ENCODE results near the gene TTC12. TPM values are rescaled to one million over a fixed set of nuclear protein-coding genes. Genes with fewer than 3 reads are reported as not detected.

Gene TTC12
- total RNA-seq, 1 donor from 2014 or later = 9.2 TPM

DNA sequence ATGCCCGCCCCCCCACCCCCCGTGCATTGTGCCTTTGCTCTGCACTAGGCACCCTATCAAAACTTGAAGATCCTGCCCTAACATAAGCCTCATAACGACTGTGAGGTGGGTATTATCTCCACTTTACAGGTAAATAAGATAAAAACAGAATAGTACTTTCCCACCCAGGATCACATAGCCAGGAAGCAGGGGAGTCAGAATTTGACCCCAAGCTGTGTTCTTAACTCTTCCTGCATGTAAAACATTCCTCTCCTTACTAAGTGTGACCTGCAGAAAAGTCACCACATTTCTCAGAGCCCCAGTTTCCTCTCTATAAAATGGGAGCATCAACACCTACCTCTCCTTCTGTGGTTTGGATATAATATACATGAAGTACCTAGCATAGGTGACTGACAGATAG, 55.0 kb downstream of the TTC12 start:
- DNase-seq = no peak
- Mint-ChIP-seq H3K9me3 (ENCODE audit: unreplicated experiment) (peaks cover 1% of the 10 kb centered on the region), H3K36me3 (ENCODE audit: unreplicated experiment) (no peaks in the 10 kb centered on the region), H3K27ac (ENCODE audit: unreplicated experiment) (no peak overlapping the region), H3K4me1 (ENCODE audit: low read depth, unreplicated experiment) (no peaks in the 10 kb centered on the region), H3K27me3 (ENCODE audit: unreplicated experiment) (no peaks in the 10 kb centered on the region), H3K4me3 (ENCODE audit: unreplicated experiment) (no peak overlapping the region)
- TF ChIP-seq, protein P1, sequence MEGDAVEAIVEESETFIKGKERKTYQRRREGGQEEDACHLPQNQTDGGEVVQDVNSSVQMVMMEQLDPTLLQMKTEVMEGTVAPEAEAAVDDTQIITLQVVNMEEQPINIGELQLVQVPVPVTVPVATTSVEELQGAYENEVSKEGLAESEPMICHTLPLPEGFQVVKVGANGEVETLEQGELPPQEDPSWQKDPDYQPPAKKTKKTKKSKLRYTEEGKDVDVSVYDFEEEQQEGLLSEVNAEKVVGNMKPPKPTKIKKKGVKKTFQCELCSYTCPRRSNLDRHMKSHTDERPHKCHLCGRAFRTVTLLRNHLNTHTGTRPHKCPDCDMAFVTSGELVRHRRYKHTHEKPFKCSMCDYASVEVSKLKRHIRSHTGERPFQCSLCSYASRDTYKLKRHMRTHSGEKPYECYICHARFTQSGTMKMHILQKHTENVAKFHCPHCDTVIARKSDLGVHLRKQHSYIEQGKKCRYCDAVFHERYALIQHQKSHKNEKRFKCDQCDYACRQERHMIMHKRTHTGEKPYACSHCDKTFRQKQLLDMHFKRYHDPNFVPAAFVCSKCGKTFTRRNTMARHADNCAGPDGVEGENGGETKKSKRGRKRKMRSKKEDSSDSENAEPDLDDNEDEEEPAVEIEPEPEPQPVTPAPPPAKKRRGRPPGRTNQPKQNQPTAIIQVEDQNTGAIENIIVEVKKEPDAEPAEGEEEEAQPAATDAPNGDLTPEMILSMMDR (IDR thresholded peaks at IDR 0.05; ENCODE audit: partially characterized antibody, unreplicated experiment) = no peak

DNA sequence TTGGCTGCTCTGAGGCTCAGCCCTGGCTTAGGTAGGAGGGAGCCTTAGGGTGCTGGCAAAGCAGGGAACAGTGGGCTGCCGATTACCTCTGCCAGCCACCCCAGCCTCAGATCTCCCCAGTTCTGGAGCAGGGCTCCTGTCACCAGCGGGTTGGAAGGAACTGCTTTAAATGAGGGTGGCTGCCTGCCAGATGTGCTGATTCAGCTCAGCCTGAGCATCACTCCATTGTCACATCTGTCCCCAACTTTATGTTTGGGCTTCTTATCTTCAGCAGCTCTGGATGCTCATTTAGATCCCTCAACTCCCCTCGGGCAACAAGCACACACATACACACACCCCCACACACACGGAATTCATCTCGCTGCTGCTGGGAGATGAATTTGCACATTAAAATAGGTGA, 56.3 kb downstream of the TTC12 start:
- DNase-seq = no peak
- H3K4me3 Mint-ChIP-seq (ENCODE audit: unreplicated experiment) = no peak overlapping the region
- H3K27ac Mint-ChIP-seq (ENCODE audit: unreplicated experiment) = no peak overlapping the region

DNA sequence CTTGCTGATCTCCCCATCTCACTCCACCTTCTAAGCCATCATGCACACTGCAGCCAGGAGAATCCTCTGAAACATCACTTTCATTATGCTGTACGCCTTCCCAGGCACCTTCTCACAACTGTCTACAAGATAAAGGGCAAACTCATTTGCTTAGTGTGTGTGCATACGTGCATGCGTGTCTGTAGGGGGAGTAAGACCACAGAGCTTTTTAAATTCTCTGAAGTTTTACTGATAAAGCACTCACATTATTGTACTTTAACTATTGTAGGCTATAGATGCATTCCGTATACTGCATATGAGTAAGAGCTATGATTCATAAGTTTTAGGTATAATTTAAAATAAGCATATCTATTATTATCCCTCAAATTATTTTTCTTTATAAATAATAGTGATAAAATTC, 57.9 kb downstream of the TTC12 start:
- no peaks in the 10 kb centered on the region for H3K4me1 Mint-ChIP-seq (ENCODE audit: low read depth, unreplicated experiment)
- no peak for DNase-seq
- no peak overlapping the region for H3K27ac Mint-ChIP-seq (ENCODE audit: unreplicated experiment)
- no peaks in the 10 kb centered on the region for H3K36me3 Mint-ChIP-seq (ENCODE audit: unreplicated experiment)
- H3K4me3 Mint-ChIP-seq (ENCODE audit: unreplicated experiment) = no peak overlapping the region
- TF ChIP-seq, protein P1 (IDR thresholded peaks at IDR 0.05; ENCODE audit: partially characterized antibody, unreplicated experiment) = no peak
- H3K27me3 Mint-ChIP-seq (ENCODE audit: unreplicated experiment) = no peaks in the 10 kb centered on the region
- H3K9me3 Mint-ChIP-seq (ENCODE audit: unreplicated experiment) = peaks cover 2% of the 10 kb centered on the region

More for the DNA sequence above, 56.3 kb downstream of the TTC12 start:
- TF ChIP-seq, protein P1 (IDR thresholded peaks at IDR 0.05; ENCODE audit: partially characterized antibody, unreplicated experiment) = no peak
- H3K27me3 Mint-ChIP-seq (ENCODE audit: unreplicated experiment) = no peaks in the 10 kb centered on the region
- H3K9me3 Mint-ChIP-seq (ENCODE audit: unreplicated experiment) = peaks cover 1% of the 10 kb centered on the region
- H3K36me3 Mint-ChIP-seq (ENCODE audit: unreplicated experiment) = no peaks in the 10 kb centered on the region
- no peaks in the 10 kb centered on the region for H3K4me1 Mint-ChIP-seq (ENCODE audit: low read depth, unreplicated experiment)

DNA sequence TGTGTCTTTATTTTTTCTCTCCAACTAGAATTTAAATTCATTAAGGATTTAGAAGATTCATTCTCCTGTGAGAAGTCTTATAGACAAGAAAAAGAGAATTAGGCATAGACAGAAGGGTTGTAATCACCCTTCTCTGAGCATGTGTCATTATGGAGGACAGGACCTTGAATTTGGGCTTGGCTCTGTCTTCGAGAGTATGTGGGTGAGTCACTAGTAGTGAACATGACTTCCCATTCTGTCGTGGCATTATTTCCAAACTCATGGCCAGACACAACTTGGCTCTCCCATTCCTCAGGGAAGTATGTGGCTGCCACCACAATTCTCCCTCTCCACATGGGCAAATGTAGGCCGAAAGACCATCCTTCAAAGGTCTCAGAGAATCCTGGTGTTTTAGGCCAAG, 58.9 kb downstream of the TTC12 start:
- no peak overlapping the region for H3K27ac Mint-ChIP-seq (ENCODE audit: unreplicated experiment)

DNA sequence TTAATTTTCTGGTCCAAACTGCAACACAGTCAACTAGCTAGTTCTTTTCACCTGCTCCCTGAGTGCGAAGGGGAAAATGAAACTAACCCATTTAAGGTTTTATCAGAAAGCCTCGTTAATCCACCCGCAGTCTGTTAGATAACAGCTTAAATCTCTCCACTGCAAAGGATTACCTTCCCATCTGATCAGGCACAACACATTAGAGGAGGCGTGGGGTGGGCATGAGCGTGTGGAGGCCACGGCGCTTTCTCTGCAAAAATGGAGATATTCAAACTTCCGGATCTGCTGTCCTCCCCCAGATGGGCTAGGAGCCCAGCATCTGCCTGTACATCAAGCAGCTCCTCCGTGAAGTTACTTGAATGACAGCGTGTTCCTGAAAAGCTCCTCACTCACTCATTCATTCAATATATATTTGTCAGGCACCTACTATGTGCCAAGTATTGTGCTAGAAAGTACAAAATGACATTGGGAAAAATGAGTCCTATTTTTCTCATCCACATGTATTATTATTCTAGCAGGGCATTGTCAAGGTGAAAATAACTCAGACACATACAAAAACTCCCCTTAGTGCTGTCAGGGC, 59.7 kb downstream of the TTC12 start:
- no peak overlapping the region for H3K27ac Mint-ChIP-seq (ENCODE audit: unreplicated experiment)
- no peaks in the 10 kb centered on the region for H3K4me1 Mint-ChIP-seq (ENCODE audit: low read depth, unreplicated experiment)
- H3K27me3 Mint-ChIP-seq (ENCODE audit: unreplicated experiment) = no peaks in the 10 kb centered on the region
- no peaks in the 10 kb centered on the region for H3K36me3 Mint-ChIP-seq (ENCODE audit: unreplicated experiment)
- no peak overlapping the region for H3K4me3 Mint-ChIP-seq (ENCODE audit: unreplicated experiment)
- DNase-seq = no peak
- H3K9me3 Mint-ChIP-seq (ENCODE audit: unreplicated experiment) = peaks cover 2% of the 10 kb centered on the region
- TF ChIP-seq, protein P1 (IDR thresholded peaks at IDR 0.05; ENCODE audit: partially characterized antibody, unreplicated experiment) = no peak

More for the DNA sequence above, 58.9 kb downstream of the TTC12 start:
- Mint-ChIP-seq H3K36me3 (ENCODE audit: unreplicated experiment) (no peaks in the 10 kb centered on the region), H3K27me3 (ENCODE audit: unreplicated experiment) (no peaks in the 10 kb centered on the region), H3K4me1 (ENCODE audit: low read depth, unreplicated experiment) (no peaks in the 10 kb centered on the region), H3K9me3 (ENCODE audit: unreplicated experiment) (peaks cover 2% of the 10 kb centered on the region), H3K4me3 (ENCODE audit: unreplicated experiment) (no peak overlapping the region)
- TF ChIP-seq, protein P1 (IDR thresholded peaks at IDR 0.05; ENCODE audit: partially characterized antibody, unreplicated experiment) = no peak
- no peak for DNase-seq

Measured in glutamatergic neuron (in vitro differentiated cells).